Epithelial cell of umbilical artery (primary cell): ENCODE data around the gene GULP1. TPM values are rescaled to one million over a fixed set of nuclear protein-coding genes. Genes with fewer than 3 reads are reported as not detected.

Experiments
- total RNA-seq: library from RNA; depleted of rRNA; stranded (reverse); fragments of >200 nt; gene quantifications from 2 replicates; pipeline ENCODE4 v1.2.3, GENCODE V29; 2014

Gene GULP1, protein sequence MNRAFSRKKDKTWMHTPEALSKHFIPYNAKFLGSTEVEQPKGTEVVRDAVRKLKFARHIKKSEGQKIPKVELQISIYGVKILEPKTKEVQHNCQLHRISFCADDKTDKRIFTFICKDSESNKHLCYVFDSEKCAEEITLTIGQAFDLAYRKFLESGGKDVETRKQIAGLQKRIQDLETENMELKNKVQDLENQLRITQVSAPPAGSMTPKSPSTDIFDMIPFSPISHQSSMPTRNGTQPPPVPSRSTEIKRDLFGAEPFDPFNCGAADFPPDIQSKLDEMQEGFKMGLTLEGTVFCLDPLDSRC
- total RNA-seq: 80.2 and 87.7 TPM in 2 replicates

DNA sequence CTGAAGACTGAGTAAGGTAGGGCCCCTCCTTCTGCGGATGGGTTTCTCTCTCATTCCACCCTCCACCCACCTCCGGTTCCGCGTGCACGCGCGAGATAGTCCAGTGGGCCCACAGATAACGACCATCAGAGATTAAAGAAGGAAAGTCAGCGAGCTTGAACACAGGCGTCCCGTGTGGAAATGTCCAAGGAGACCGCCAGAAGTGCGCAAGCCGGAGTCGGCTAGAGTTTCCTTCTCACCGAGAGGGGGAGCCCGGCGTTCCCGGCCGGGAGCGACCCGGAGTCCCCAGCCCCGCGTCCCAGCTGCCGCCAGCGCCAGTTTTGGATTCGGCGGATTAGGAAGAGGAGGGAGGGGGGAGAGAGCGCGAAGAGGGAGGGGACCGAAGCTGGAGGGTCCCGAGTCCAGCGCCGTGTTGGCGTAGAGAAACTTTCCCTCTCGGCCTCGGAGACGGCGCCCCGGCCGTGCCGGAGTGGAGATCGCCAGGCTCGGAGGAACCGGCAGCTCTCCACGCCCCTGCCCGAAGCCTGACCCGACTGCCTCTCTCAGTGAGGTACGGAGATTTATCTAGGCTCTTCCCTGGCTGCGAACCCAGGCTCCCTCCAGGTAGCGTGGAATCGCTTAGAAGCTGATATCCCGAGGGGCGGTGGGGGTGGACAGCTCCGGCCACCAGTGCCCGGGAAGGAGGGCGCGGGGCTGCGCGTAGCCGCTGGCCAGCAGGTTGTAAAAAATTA lies at the start of gene GULP1:
TSS of gene GULP1 (plus strand) at position 258 of the 731 bp plus-strand sequence. CDS start 185,829 bp downstream, outside the sequence.

